ENCODE results near the gene CALD1.

DNA sequence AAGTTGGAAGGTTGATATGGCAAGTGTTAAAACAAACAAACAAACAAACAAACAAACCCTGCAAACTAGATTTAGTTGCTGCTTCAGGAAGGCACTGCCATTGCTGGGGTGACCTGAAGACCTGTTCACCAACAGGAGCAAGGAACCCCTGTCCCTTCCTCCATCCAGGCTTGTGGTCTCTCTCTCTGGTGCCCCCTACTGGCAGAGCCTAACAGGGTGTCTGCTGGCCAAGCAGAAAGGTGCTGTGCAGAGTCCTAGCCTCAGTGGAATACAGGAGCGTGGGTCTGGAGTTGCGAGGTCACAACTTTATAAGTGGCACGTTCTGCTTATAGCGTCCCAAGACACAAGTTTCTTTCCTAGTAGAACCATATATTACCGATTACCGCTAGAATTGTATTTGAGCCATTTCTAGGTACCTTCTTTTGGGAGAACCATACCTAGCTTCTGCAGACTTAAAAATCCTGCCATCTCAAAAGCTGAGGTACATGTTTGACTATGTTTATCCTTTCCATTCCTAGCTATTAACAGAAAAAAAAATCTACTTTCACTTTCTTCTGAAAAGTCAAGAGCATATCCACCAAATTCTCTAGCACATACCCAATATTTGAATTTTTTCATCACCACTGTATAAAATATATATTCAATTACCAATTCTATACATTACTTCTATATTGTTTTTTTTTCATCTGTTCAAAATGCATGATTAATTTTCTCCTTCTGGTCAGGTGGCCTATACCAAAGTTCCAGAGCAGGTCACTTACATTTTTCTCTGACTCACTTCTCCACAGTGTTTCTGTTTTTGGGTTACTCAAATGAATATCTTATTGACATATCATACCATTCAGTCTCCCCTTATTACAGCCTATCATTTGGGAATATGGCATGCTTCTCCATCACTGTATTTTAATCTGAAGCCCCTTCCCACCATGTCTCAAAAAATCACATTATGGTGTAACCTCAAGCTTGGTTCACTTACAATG lies 29.1 kb upstream of the CALD1 start:
- TF ChIP-seq ZNF396 (CRISPR knock-in tag; IDR thresholded peaks at IDR 0.05; ENCODE audit: borderline replicate concordance) (no peak), NFATC4 (CRISPR knock-in tag; IDR thresholded peaks at IDR 0.05) (no peak), ZNF423 (CRISPR knock-in tag; IDR thresholded peaks at IDR 0.05) (no peak)
- TF ChIP-seq, protein P1, sequence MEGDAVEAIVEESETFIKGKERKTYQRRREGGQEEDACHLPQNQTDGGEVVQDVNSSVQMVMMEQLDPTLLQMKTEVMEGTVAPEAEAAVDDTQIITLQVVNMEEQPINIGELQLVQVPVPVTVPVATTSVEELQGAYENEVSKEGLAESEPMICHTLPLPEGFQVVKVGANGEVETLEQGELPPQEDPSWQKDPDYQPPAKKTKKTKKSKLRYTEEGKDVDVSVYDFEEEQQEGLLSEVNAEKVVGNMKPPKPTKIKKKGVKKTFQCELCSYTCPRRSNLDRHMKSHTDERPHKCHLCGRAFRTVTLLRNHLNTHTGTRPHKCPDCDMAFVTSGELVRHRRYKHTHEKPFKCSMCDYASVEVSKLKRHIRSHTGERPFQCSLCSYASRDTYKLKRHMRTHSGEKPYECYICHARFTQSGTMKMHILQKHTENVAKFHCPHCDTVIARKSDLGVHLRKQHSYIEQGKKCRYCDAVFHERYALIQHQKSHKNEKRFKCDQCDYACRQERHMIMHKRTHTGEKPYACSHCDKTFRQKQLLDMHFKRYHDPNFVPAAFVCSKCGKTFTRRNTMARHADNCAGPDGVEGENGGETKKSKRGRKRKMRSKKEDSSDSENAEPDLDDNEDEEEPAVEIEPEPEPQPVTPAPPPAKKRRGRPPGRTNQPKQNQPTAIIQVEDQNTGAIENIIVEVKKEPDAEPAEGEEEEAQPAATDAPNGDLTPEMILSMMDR (IDR thresholded peaks at IDR 0.05) = peak; percentile 88

Measured in WTC11 (cell line).